ENCODE results near the gene TSPAN3.

GRCh38 chr15:77115179-77115578, 44.3 kb upstream of the TSPAN3 start:
- TF ChIP-seq CTCF (optimal IDR thresholded peaks at IDR 0.05 in 1 of 3, IDR thresholded peaks at IDR 0.05 in 1 of 3, conservative IDR thresholded peaks at IDR 0.05 in 1 of 3; ENCODE audit: extremely low read depth in 1 of 3, insufficient read depth in 2 of 3, low read length in 3 of 3) (no peak), EZH2 (IDR thresholded peaks at IDR 0.05; ENCODE audit: low read length) (no peak)

Measured in keratinocyte (primary cell).